T-helper 2 cell treated with Interferon-gamma antibody and Interleukin-4, amounts not matched to agents 5 μg/mL and 100 μg/mL, for 36 hours (primary cell): ENCODE measurements around the gene ANO1.

ENCODE experiments used
- DNase-seq: peaks from one replicate; pipeline ENCODE4 v3.0.0; 2021; ENCODE audit warnings: low spot score
- H3K27ac Mint-ChIP-seq: one replicate; pipeline ENCODE4 v1.8.0; 2021; ENCODE audit warnings: mild to moderate bottlenecking, mixed read lengths
- H3K27me3 Mint-ChIP-seq: one replicate; pipeline ENCODE4 v1.8.0; 2021; ENCODE audit warnings: low read depth, mixed read lengths
- H3K36me3 Mint-ChIP-seq: one replicate; pipeline ENCODE4 v1.8.0; 2021; ENCODE audit warnings: low read depth, mixed read lengths
- H3K4me1 Mint-ChIP-seq: one replicate; pipeline ENCODE4 v1.8.0; 2021; ENCODE audit warnings: low read depth, mixed read lengths
- H3K4me3 Mint-ChIP-seq: one replicate; pipeline ENCODE4 v1.8.0; 2022; ENCODE audit warnings: mild to moderate bottlenecking, moderate library complexity, mixed read lengths
- H3K9me3 Mint-ChIP-seq: one replicate; pipeline ENCODE4 v1.8.0; 2021; ENCODE audit warnings: mixed read lengths

Gene ANO1

DNA sequence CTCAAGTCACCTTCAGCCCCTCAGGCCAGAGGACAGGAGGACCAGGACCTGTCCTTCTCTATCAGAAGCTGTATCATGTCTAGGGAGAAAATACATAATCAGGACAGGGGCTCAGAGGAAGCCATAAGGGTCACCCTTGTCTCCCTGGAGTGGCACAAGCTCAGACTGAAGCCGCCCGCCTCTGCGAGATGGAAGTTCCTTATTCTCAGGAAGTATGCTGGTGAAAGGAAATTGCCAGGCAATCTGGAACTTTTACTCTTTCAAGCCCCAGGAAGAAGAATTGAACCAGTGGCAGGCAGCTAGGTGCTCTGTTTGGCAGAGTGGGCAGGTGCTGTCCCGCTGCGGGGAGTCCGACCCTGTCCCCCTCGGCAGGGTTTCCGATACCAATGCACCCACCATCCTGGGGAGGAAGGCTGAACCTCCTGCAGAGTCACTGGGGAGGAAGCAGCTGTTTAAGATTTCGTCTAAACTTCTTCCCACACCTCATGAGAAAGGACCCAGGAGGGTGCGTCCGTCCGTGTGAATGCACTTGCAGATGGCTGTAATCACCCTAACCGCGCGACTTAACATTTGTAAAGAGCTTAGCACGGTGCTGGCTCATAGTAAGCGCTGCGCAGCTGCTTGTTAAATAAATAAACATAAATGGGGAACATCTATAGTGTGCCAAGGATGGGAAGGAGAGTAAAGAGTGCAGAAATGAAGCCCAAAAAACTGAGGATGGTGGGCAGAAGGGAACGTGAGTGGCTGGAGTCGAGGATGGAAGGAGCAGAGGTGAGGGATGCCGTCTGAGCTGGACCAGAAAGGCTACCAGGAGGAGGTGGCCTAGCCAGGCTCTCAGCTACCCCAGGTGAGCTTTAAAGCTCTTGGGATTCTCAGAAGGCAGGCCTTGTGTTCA, 5.0 kb upstream of the ANO1 start:
- H3K36me3 Mint-ChIP-seq = no peaks in the 10 kb centered on the region
- peaks cover 71% of the 10 kb centered on the region for H3K27me3 Mint-ChIP-seq
- no peaks in the 10 kb centered on the region for H3K9me3 Mint-ChIP-seq
- DNase-seq = no peak
- H3K27ac Mint-ChIP-seq = no peak overlapping the region
- no peak overlapping the region for H3K4me3 Mint-ChIP-seq
- H3K4me1 Mint-ChIP-seq = peaks cover 3% of the 10 kb centered on the region

DNA sequence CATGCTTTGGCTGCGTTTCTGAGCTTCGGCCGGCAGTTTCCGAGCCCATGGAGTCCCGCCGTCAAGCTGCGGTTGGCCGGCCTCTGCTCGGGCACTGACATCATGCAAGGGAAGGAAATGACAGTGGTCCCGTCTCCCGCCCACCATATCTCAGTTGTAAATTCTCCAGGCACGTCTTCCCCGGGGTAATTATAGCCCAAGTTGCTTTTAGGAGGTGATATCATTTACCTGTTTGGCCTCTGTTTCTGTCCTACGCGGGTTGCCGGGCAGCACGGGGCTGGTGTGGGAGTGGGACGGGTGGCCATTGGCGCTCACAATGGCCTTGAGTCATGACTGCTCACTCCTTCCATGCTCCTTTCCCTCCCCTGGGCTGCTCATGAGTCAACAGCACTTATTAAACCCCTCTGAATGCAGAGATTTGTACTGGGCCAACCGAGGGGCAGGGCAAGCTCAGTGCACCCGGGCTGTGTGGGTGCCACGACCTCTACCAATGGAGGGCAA, 4.2 kb upstream of the ANO1 start:
- H3K27ac Mint-ChIP-seq = no peak overlapping the region
- H3K4me1 Mint-ChIP-seq = peaks cover 3% of the 10 kb centered on the region
- no peak overlapping the region for H3K4me3 Mint-ChIP-seq
- no peaks in the 10 kb centered on the region for H3K9me3 Mint-ChIP-seq
- no peaks in the 10 kb centered on the region for H3K36me3 Mint-ChIP-seq
- peaks cover 66% of the 10 kb centered on the region for H3K27me3 Mint-ChIP-seq
- DNase-seq = no peak

DNA sequence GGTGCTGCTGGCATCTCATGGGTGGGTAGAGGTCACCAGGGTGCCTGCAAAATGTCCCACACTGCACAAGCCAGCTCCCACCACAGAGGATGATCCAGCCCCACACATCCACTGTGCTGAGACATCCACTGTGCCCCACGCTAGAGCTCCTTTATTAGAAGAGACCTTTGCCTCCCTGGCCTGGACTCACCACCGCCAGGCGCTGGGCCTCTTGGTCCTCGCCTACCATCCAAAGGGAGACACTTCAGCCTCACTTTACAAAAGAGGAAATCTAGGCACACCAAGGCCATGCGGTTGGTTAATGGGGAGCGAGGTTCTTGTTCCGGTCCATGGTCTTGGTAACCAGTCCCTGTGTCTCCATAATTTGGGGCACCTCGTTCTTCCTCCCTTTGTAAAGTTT, 3.4 kb upstream of the ANO1 start:
- no peaks in the 10 kb centered on the region for H3K9me3 Mint-ChIP-seq
- H3K36me3 Mint-ChIP-seq = no peaks in the 10 kb centered on the region
- peaks cover 69% of the 10 kb centered on the region for H3K27me3 Mint-ChIP-seq
- peaks cover 3% of the 10 kb centered on the region for H3K4me1 Mint-ChIP-seq
- no peak overlapping the region for H3K27ac Mint-ChIP-seq
- H3K4me3 Mint-ChIP-seq = no peak overlapping the region
- no peak for DNase-seq

DNA sequence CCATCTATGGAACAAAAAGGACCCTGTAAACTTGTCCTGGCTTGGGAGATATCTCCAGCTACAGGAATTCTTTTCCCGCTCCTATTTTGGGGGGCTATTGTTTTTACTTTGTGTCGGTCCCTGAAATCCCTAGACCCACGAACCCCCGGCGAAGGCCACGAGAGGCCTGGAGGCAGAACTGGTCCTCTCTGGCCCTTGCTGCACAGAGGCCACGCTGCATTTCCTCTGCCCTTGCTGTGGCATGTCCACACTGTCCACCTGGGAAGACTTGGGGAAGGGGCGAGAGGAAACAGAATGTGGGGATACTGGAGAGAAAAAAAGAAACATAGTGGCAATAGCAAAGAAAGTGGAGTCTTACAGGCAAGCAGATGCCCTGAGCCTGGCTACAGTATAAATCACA, 2.3 kb upstream of the ANO1 start:
- Mint-ChIP-seq H3K27ac (no peak overlapping the region), H3K27me3 (peaks cover 76% of the 10 kb centered on the region), H3K4me3 (no peak overlapping the region), H3K36me3 (no peaks in the 10 kb centered on the region), H3K9me3 (no peaks in the 10 kb centered on the region), H3K4me1 (peaks cover 3% of the 10 kb centered on the region)
- DNase-seq = no peak

DNA sequence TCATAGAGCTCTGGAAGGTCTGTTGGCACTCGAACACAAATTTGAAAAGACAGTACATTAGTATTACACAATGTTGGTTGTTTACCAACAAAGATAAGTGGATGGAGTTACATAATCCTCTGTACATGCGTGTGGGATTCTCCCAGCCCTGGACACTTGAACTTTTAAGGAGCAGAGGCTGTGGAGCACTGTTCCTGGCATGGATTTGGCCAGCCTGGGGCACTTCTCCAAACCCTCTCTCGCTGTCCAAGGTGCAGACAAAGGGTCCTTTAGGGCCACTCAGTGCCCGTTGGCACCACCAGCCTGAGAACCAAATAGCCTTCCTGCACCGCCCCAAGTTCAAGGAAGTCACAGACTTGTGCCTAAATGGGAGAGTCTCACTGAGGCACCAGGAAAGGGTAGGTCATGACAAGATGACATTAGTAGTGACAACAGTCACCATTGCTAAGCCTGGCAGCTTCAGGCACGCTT, 1.6 kb upstream of the ANO1 start:
- H3K4me1 Mint-ChIP-seq = peaks cover 3% of the 10 kb centered on the region
- no peak overlapping the region for H3K27ac Mint-ChIP-seq
- H3K9me3 Mint-ChIP-seq = no peaks in the 10 kb centered on the region
- DNase-seq = no peak
- no peak overlapping the region for H3K4me3 Mint-ChIP-seq
- H3K27me3 Mint-ChIP-seq = peaks cover 74% of the 10 kb centered on the region
- H3K36me3 Mint-ChIP-seq = no peaks in the 10 kb centered on the region

DNA sequence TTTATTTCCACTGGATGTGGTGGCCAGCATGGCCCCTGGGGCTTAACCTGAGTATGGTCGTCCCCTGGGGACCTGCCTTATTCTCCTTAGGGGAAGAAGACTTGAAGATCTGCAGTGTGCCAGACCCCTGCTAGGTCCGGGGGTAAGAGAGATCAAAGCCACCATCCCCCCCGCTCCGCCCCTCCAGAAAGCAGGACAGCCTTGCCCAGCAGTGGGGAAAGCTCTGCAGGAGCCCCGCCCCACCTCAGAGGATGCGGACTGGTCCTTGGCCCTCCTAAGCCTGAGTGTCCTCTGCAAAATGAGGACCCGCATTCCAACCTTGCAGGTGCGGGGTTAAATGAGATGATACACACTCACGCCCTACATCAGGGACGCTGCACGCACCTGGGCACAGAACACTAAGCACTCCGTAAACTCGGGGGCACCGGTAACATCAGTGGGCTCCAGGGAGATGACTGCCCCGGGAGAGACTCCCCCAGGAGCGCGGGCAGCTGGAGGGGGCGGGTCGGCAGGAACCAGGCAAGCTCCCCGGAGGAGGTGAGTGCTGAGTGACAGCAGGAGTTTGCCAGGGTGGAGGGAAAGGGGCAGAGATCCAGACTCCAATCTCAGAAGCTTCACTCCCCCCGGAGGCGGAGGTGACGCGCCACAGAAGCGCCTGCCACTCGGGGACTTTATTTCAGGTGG, 564 bp upstream of the ANO1 start:
- peaks cover 3% of the 10 kb centered on the region for H3K4me1 Mint-ChIP-seq
- H3K27ac Mint-ChIP-seq = no peak overlapping the region
- no peak overlapping the region for H3K4me3 Mint-ChIP-seq
- peaks cover 65% of the 10 kb centered on the region for H3K27me3 Mint-ChIP-seq
- no peaks in the 10 kb centered on the region for H3K9me3 Mint-ChIP-seq
- H3K36me3 Mint-ChIP-seq = no peaks in the 10 kb centered on the region
- no peak for DNase-seq

DNA sequence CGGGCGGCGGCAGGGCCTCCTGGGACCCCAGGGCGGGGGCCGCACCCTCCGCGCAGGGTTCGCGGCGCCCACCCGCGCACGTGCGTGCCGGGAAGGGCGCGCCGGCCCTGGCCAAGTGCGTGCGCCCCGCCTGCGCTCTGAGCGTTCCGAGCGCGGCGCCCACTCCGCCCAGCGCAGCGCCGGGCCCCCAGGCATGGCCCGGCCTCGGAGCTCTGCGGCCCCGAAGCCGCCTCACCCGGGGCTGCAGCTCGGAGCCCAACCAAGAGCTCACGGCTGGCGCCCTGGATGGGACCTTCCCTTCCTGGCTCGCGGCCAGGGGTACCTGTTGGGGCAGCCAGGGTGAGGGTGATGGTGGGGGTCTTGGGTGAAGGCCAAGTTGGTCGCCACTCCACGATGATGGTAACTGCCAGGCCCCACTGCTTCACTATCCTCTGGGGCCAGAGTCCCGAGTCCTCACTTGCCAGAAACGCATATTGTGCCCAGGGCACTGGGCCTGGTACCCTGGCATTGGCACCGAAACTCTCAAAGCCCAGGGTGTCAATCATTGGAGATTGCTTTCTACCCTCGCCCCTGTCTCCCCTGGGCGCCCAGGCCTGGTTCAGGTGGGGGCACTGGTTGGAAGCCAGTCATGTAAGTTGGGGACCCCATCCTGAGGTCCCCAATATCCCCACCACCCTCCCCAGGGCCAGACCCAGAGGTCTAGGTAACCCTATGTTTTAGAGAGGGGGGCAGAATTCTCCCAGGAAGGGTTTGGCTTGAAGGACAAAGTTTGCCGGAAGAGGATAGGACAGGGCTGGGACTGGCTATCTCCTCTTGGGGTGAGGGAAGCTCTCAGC, 882 bp downstream of the ANO1 start:
- Mint-ChIP-seq H3K27me3 (peaks cover 51% of the 10 kb centered on the region), H3K36me3 (no peaks in the 10 kb centered on the region), H3K4me1 (peaks cover under 1% of the 10 kb centered on the region), H3K27ac (no peak overlapping the region), H3K4me3 (no peak overlapping the region), H3K9me3 (no peaks in the 10 kb centered on the region)
- DNase-seq = no peak

DNA sequence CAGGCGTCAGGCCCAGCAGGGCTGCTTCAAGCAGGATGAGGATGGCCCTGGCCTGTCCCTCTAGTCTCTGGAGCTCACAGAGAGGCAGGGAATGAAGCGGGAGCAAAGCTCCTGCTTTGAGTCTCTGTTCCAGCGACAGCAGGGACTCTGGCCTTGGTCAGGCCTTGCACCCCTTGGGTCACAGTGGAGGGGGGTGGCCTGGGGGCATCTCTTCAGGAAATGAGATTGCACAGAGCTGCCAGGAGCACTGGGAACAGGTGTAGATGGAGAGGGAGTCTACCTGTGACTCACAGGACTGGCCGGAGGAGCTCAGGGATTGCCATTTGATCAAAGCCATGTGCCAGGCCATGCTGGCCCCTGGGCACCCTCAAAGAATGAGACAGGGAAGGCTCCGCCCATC, 1.6 kb downstream of the ANO1 start:
- no peak for DNase-seq
- no peaks in the 10 kb centered on the region for H3K4me1 Mint-ChIP-seq
- no peak overlapping the region for H3K4me3 Mint-ChIP-seq
- no peaks in the 10 kb centered on the region for H3K9me3 Mint-ChIP-seq
- H3K27ac Mint-ChIP-seq = no peak overlapping the region
- no peaks in the 10 kb centered on the region for H3K36me3 Mint-ChIP-seq
- peaks cover 46% of the 10 kb centered on the region for H3K27me3 Mint-ChIP-seq

DNA sequence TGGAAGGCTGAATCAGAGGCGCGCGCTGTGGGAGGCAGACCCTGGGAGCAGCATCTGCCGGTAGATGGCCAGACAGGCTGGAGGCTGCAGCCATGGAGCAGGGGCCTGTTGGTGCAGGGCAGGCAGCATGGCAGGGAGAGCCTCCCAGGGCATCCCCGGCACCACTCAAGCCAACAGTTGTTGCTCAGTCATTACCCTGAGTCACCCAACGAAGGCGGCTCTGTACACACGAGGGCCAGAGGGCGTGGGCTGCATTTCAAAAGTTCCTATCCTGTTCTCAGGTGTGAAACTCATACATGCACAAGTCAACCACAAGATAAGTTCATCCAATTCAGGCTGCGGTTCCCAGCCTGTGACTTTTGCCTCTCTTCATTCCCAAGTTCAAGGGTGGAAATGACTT, 2.6 kb downstream of the ANO1 start:
- Mint-ChIP-seq H3K27ac (no peak overlapping the region), H3K4me3 (no peak overlapping the region), H3K9me3 (no peaks in the 10 kb centered on the region), H3K4me1 (no peaks in the 10 kb centered on the region), H3K27me3 (peaks cover 37% of the 10 kb centered on the region), H3K36me3 (no peaks in the 10 kb centered on the region)
- DNase-seq = no peak

DNA sequence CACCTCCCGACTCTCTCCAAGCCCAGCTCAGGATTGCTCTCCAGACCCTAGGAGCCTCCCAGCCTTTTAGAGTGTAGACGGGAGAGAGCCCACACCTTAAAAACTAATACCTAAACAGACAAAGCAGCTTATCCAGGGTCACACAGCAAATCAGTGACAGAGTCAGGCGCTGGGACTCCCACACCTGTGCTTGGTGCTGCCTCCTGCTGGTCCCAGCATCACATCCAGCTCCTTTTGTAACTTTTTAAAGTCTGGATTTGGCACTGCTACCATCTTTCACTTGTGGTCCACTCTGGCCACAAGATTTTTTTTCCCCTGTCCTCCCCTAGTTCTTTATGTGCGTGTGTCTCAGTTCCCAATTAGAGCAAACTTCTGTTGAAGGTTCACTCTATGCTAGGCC, 4.7 kb downstream of the ANO1 start:
- H3K9me3 Mint-ChIP-seq = no peaks in the 10 kb centered on the region
- no peak overlapping the region for H3K4me3 Mint-ChIP-seq
- H3K27ac Mint-ChIP-seq = no peak overlapping the region
- no peaks in the 10 kb centered on the region for H3K36me3 Mint-ChIP-seq
- no peak for DNase-seq
- no peaks in the 10 kb centered on the region for H3K4me1 Mint-ChIP-seq
- peaks cover 20% of the 10 kb centered on the region for H3K27me3 Mint-ChIP-seq

DNA sequence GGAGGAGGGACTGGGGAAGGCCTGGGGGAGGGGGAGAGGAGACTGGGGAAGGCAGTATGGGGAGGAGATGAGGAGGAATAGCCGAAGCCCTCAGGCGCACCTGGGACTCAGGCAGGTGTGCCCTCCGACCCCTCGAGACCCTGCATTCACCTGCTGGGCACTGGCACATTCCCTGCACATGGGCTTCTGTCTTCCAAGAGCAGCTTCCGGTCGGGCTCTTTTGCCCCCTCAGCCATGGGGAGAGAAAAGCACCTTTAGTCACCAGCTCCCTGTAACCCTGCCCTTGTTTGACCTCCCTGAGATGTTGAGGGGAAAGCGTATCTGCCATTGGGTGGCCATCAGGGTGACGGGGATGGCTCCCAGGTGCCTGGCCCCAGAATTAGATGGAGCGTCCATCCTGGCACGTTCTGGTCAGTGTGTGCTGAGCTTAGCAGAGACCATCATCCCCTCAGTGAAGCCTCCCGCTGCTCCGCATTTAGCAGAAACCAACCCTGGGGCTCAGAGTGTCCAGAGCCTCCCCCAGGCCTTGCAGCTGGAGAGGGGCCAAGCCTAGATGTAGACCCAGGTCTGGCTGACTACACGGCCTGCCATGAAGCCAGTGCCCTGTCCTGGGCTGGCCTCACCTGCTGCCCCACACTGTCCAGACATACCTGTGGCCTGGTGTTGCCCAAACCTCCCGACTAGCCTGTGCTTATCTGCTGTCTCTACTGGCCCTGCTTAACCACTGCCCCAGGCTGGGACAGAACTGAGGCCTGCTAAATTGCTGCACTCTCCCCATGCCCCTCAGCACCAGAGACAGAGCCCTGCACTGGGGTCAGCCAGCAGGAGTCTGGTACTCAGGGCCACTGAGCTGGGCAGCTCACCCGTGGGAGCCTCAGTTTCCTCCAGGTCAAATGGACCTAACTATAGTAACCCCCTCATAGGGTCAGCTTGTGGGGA, 6.2 kb downstream of the ANO1 start:
- Mint-ChIP-seq H3K36me3 (no peaks in the 10 kb centered on the region), H3K27ac (no peak overlapping the region), H3K4me1 (no peaks in the 10 kb centered on the region), H3K27me3 (peaks cover 15% of the 10 kb centered on the region), H3K9me3 (no peaks in the 10 kb centered on the region), H3K4me3 (no peak overlapping the region)
- no peak for DNase-seq

DNA sequence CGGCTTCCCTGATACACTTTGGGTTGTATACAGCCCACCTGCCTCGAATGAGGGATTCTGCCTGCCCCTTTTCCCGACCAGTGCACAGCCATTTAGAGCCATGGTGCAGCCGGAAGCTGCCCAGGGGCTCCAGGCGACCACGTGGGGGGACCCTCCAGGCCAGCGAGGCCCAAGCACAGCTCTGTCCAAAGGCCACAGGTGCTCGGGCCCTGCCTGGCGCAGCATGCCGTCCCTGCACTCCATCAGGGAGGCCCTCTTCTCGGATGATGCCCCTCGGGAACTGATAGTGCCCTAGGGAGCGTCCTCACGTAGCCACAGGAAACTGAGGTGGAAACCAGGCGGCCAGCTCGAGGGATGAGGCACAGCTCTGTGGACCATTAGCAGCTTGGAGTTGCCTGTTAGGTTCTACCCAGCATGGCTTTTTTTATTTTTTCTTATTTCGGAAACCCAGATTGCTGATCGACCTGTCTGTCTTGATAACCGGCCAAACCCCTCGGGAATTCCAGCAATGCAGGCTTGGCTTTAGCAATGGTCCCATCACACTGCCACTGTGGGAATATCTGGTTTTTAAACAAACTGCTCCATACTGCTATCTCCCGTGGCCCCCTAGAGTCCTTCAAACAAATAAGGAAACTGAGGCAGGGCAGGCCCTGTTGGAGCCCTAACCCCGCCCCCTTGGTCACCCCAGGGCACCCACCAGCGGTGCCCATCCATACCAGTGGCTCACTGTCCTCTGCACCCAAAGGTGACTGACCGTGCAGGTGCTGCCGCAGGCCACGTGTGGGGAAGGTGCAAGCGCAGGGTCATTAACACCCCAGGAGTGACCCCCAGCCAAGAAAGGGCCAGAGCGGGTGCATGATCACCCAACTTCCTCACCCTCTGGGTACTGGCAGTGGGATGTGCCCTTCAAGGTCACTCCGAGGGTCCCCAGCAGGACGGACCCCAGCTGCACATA, 8.0 kb downstream of the ANO1 start:
- Mint-ChIP-seq H3K9me3 (no peaks in the 10 kb centered on the region), H3K4me1 (no peaks in the 10 kb centered on the region), H3K27ac (no peak overlapping the region), H3K36me3 (no peaks in the 10 kb centered on the region), H3K27me3 (peaks cover 1% of the 10 kb centered on the region), H3K4me3 (no peak overlapping the region)
- no peak for DNase-seq
